GM21390 (cell line): Measurements from ENCODE around the gene NUP88.
"Not testable (repeated sequence)": the region's sequence is repeated elsewhere in the genome, so short reads cannot be mapped to it uniquely, and the experiment has no call there.

ENCODE experiments used
- ATAC-seq: cut with Tn5 transposase; IDR thresholded peaks from one replicate; pipeline ENCODE4 v1.9.1; 2021; ENCODE audit not compliant: unreplicated experiment

The NUP88 gene

GRCh38 chr17:5419356-5419958, at the start of gene NUP88:
Gene NUP88 (minus strand): TSS chr17:5419662. CDS start chr17:5419650, 12 bp downstream.
- peak; percentile 84 for ATAC-seq

GRCh38 chr17:5468075-5468473, 48.6 kb upstream of the NUP88 start:
- no peak for ATAC-seq

GRCh38 chr17:5467416-5467815, 48.0 kb upstream of the NUP88 start:
- ATAC-seq, result no peak

- no peak for ATAC-seq
These were observed 46.8 kb upstream of the NUP88 start for GRCh38 chr17:5466295-5466694.

- ATAC-seq, result no peak
These were observed 45.5 kb upstream of the NUP88 start for GRCh38 chr17:5464717-5465507.

GRCh38 chr17:5446786-5447185, 27.3 kb upstream of the NUP88 start:
- no peak for ATAC-seq

GRCh38 chr17:5444209-5444608, 24.7 kb upstream of the NUP88 start:
- ATAC-seq, result no peak

- no peak for ATAC-seq
These were observed 24.3 kb upstream of the NUP88 start for GRCh38 chr17:5443728-5444127.

GRCh38 chr17:5439446-5439764, 19.9 kb upstream of the NUP88 start:
- no peak for ATAC-seq

- peak; percentile 81 for ATAC-seq
These were observed 19.4 kb upstream of the NUP88 start, which contains the start of gene C1QBP for GRCh38 chr17:5438716-5439445. Gene C1QBP (minus strand): TSS chr17:5439155. CDS start chr17:5439073, 82 bp downstream.

GRCh38 chr17:5437721-5438317, 18.4 kb upstream of the NUP88 start:
- no peak for ATAC-seq

GRCh38 chr17:5435781-5436315, 16.4 kb upstream of the NUP88 start:
- ATAC-seq, result not testable (repeated sequence)

GRCh38 chr17:5434984-5435383, 15.5 kb upstream of the NUP88 start:
- ATAC-seq, result no peak

- ATAC-seq, result no peak
These were observed 12.6 kb upstream of the NUP88 start for GRCh38 chr17:5431949-5432556.

- ATAC-seq, result not testable (repeated sequence)
These were observed 11.8 kb upstream of the NUP88 start for GRCh38 chr17:5431234-5431633.

GRCh38 chr17:5430413-5430999, 11.0 kb upstream of the NUP88 start:
- ATAC-seq, result no peak

- no peak for ATAC-seq
These were observed 9.9 kb upstream of the NUP88 start for GRCh38 chr17:5429191-5429887.

- no peak for ATAC-seq
These were observed 6.4 kb upstream of the NUP88 start for GRCh38 chr17:5425826-5426225.

GRCh38 chr17:5424909-5425308, 5.4 kb upstream of the NUP88 start:
- no peak for ATAC-seq

- no peak for ATAC-seq
These were observed 3.0 kb upstream of the NUP88 start for GRCh38 chr17:5422505-5422904.
